Subcutaneous abdominal adipose tissue (tissue), 5 donors: ENCODE results near the gene CYP3A5.
"Not testable (repeated sequence)": the region's sequence is repeated elsewhere in the genome, so short reads cannot be mapped to it uniquely, and the experiment has no call there.

ENCODE experiments used
- H3K27ac ChIP-seq: one replicate; pipeline ENCODE4 v1.7.0; 2013; ENCODE audit warnings: low read depth, mild to moderate bottlenecking, inconsistent platforms, low read length, moderate library complexity
- H3K27me3 ChIP-seq, 5 donors: one replicate each; pipeline ENCODE4 v1.7.0; 2013; ENCODE audit warnings: low read length in 5 of 5, inconsistent platforms in 1 of 5; ENCODE audit not compliant: control insufficient read depth in 5 of 5, insufficient read depth in 4 of 5
- H3K36me3 ChIP-seq, 5 donors: one replicate each; pipeline ENCODE4 v1.7.0; 2013; ENCODE audit warnings: low read length in 5 of 5; ENCODE audit not compliant: control insufficient read depth in 5 of 5, insufficient read depth in 5 of 5
- H3K4me1 ChIP-seq, 5 donors: one replicate each; pipeline ENCODE4 v1.7.0; 2013; ENCODE audit warnings: low read length in 5 of 5, mild to moderate bottlenecking in 3 of 5, moderate library complexity in 1 of 5; ENCODE audit not compliant: control insufficient read depth in 5 of 5, insufficient read depth in 5 of 5
- H3K4me3 ChIP-seq, 5 donors: one replicate each; pipeline ENCODE4 v1.7.0; 2013; ENCODE audit warnings: low read length in 5 of 5, low read depth in 1 of 5
- H3K9ac ChIP-seq, 5 donors: one replicate each; pipeline ENCODE4 v1.7.0; 2013; ENCODE audit warnings: low read length in 5 of 5, mild to moderate bottlenecking in 4 of 5, moderate library complexity in 3 of 5
- H3K9me3 ChIP-seq, 5 donors: one replicate each; pipeline ENCODE4 v1.7.0; 2013; ENCODE audit warnings: low read length in 5 of 5; ENCODE audit not compliant: control insufficient read depth in 5 of 5
- donor health status: healthy.
- donor health status: healthy.
- donor health status: healthy.
- donor health status: healthy.
- donor health status: healthy.

The CYP3A5 gene

GRCh38 chr7:99667179-99667578 is 12.6 kb downstream of the CYP3A5 start:
- no peaks in the 10 kb centered on the region for H3K9me3 ChIP-seq
- H3K27me3 ChIP-seq, result no peaks in the 10 kb centered on the region
- H3K4me1 ChIP-seq, result no peaks in the 10 kb centered on the region
- peaks cover 3 to 32% (median 12%) of the 10 kb centered on the region in 5 donors for H3K36me3 ChIP-seq
- H3K4me3 ChIP-seq, result no peak overlapping the region
- H3K27ac ChIP-seq, result no peak overlapping the region
- H3K9ac ChIP-seq, result no peak overlapping the region

- no peak overlapping the region for H3K9ac ChIP-seq
- no peak overlapping the region for H3K4me3 ChIP-seq
- no peak overlapping the region for H3K27ac ChIP-seq
- no peaks in the 10 kb centered on the region for H3K9me3 ChIP-seq
- peaks cover 3 to 36% (median 14%) of the 10 kb centered on the region in 5 donors for H3K36me3 ChIP-seq
- no peaks in the 10 kb centered on the region for H3K4me1 ChIP-seq
- no peaks in the 10 kb centered on the region for H3K27me3 ChIP-seq
Measured at GRCh38 chr7:99666013-99666395, 13.8 kb downstream of the CYP3A5 start.

DNA sequence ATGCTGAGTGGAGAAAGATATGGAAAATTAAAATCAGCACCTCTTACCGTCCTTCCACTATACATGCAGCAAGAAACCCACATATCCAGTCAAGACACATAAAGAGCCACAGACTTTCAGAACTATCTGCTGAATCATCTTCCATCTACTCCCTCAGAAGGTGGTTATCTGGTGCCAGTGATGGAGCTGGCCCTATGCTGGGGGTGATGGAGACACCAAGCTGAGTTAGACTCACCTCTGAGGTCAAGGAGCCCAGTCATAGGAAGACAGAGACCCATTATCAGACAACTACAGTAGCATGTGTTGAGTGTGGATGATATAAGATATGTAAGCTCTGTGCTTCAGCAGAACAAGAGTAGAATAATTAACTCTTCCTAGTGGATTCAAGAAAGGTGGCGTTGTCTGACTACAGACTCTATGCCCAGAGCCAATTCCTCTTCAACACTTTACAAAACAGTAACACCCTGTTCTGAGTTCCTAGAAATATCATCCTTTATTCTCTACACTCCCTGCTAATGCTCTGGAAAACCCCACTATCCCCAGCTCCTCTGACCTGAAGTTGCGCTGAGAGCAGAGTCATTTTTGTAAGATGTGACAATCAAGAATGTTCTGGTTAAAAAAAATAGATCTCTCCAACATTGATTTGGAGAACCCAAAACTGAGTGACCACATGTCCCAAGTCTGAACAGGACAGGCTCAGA is 14.3 kb downstream of the CYP3A5 start:
- no peak overlapping the region for H3K27ac ChIP-seq

DNA sequence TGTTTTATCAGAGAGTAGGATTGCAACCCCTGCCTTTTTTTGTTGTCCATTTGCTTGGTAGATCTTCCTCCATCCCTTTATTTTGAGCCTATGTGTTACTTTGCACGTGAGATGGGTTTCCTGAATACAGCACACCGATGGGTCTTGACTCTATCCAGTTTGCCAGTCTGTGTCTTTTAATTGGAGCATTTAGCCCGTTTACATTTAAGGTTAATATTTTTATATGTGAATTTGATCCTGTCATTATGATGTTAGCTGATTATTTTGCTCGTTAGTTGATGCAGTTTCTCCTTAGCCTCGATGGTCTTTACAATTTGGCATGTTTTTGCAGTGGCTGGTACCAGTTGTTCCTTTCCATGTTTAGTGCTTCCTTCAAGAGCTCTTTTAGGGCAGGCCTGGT is 21.9 kb downstream of the CYP3A5 start:
- H3K4me1 ChIP-seq, H3K9ac ChIP-seq, H3K27me3 ChIP-seq, H3K9me3 ChIP-seq, H3K4me3 ChIP-seq, H3K27ac ChIP-seq: not testable (repeated sequence)
- peaks cover 3 to 14% (median 12%) of the 10 kb centered on the region in 5 donors for H3K36me3 ChIP-seq

More for the DNA sequence above, 14.3 kb downstream of the CYP3A5 start:
- Histone ChIP-seq H3K9me3 (no peaks in the 10 kb centered on the region), H3K4me1 (no peaks in the 10 kb centered on the region), H3K9ac (no peak overlapping the region), H3K27me3 (no peaks in the 10 kb centered on the region), H3K4me3 (no peak overlapping the region), H3K36me3 (peaks cover 6 to 40% (median 19%) of the 10 kb centered on the region in 5 donors)

GRCh38 chr7:99654626-99655025 is 25.2 kb downstream of the CYP3A5 start:
- not testable (repeated sequence) for H3K4me3 ChIP-seq, H3K4me1 ChIP-seq, H3K27ac ChIP-seq

DNA sequence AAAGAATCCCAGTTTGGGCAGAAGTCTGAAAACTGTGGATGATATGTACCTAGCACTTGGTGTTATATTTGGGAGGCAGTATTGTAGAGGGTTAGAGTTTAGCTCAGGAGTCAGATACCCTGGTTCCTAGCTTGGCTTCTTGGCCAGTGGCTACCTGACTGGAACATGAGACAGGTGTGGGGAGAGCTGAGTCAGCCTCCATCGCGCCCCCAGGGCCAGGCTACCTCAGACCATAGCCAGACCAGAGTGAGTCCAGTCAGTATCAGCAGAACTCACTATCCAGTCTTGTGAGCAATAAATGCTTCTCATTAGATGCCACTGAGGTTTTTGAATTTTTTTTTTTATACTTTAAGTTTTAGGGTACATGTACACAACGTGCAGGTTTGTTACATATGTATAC is 26.0 kb downstream of the CYP3A5 start:
- no peak overlapping the region for H3K27ac ChIP-seq
- H3K4me3 ChIP-seq, result no peak overlapping the region
- H3K36me3 ChIP-seq, result peaks cover 0 to 6% (median 0%) of the 10 kb centered on the region in 5 donors
- no peaks in the 10 kb centered on the region for H3K27me3 ChIP-seq
- H3K9ac ChIP-seq, result no peak overlapping the region
- no peaks in the 10 kb centered on the region for H3K4me1 ChIP-seq
- H3K9me3 ChIP-seq, result no peaks in the 10 kb centered on the region

More at GRCh38 chr7:99654626-99655025, 25.2 kb downstream of the CYP3A5 start:
- not testable (repeated sequence) for H3K36me3 ChIP-seq, H3K9ac ChIP-seq, H3K27me3 ChIP-seq, H3K9me3 ChIP-seq

DNA sequence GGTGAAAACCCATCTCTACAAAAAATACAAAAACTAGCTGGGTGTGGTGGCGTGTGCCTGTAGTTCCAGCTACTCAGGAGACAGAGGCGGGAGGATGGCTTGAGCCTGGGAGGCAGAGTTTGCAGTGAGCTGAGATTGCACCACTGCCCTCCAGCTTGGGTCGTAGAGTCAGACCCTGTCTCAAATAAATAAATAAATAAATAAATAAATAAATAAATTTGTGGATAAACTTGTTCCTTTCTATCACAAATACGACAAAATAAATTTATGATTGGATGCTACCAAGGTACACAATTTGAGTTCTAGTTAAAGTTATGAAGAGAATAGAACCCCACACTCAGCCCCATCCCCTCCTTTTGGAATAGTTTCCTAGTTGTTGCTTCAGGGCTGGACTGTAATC is 26.5 kb downstream of the CYP3A5 start:
- H3K9ac ChIP-seq, H3K4me1 ChIP-seq, H3K9me3 ChIP-seq, H3K27ac ChIP-seq, H3K27me3 ChIP-seq, H3K4me3 ChIP-seq, H3K36me3 ChIP-seq: not testable (repeated sequence)

- no peaks in the 10 kb centered on the region for H3K9me3 ChIP-seq
- H3K36me3 ChIP-seq, result peaks cover 0 to 6% (median 3%) of the 10 kb centered on the region in 5 donors
- no peak overlapping the region for H3K9ac ChIP-seq
- no peak overlapping the region for H3K27ac ChIP-seq
- H3K4me3 ChIP-seq, result no peak overlapping the region
- H3K27me3 ChIP-seq, result no peaks in the 10 kb centered on the region
- no peaks in the 10 kb centered on the region for H3K4me1 ChIP-seq
Measured at GRCh38 chr7:99652671-99653070, 27.1 kb downstream of the CYP3A5 start.

- Histone ChIP-seq H3K27me3 (no peaks in the 10 kb centered on the region), H3K9ac (no peak overlapping the region)
Measured at GRCh38 chr7:99651290-99651689, 28.5 kb downstream of the CYP3A5 start.

DNA sequence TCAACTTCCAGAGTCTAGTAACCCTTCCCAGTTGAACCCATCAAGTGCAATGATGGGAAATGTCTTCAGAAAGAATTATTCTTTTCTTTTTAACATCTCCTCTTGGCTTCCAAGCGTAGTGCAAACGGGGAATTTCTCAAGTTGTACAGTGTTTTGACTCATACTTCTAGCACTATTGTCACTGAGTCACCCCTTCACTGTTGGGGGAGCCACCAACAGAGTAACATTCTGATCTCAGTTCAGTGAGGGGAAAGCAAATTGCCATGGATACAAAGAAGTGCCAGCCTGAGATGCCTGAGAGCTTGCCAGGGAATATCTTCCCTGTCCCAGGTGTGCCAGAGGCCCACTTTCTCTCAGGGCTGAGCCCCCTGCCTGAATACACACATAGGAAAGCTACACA is 31.0 kb downstream of the CYP3A5 start:
- Histone ChIP-seq H3K4me1 (no peaks in the 10 kb centered on the region), H3K27me3 (no peaks in the 10 kb centered on the region), H3K9ac (no peak overlapping the region), H3K36me3 (peaks cover 3 to 15% (median 9%) of the 10 kb centered on the region in 5 donors), H3K9me3 (no peaks in the 10 kb centered on the region), H3K4me3 (no peak overlapping the region), H3K27ac (no peak overlapping the region)

More at GRCh38 chr7:99651290-99651689, 28.5 kb downstream of the CYP3A5 start:
- Histone ChIP-seq H3K9me3 (no peaks in the 10 kb centered on the region), H3K27ac (no peak overlapping the region), H3K4me3 (no peak overlapping the region), H3K36me3 (peaks cover 2 to 6% (median 3%) of the 10 kb centered on the region in 5 donors), H3K4me1 (no peaks in the 10 kb centered on the region)
